DND-41 (cell line): ENCODE data around the gene BAZ2A.

Experiments used
- ATAC-seq: fragments of 200-7000 bp; cut with Tn5 transposase; 3 replicates; pipeline ENCODE4 v1.9.1; 2021; ENCODE audit warnings: low read depth; ENCODE audit not compliant: insufficient read depth
- DNase-seq: peaks from one replicate; pipeline ENCODE4 v3.0.0-alpha.2; 2020
- H2AFZ ChIP-seq: 2 replicates; pipeline ENCODE4 v1.6.0; 2012; ENCODE audit warnings: low read depth, low read length
- H3K27ac ChIP-seq: 2 replicates; pipeline ENCODE4 v1.5.1; 2012; ENCODE audit warnings: low read length, inconsistent platforms
- H3K27me3 ChIP-seq: fragments of 200-600 bp; sonication (generic); 2 replicates; pipeline ENCODE4 v1.6.0; 2012; ENCODE audit warnings: low read length, mild to moderate bottlenecking, inconsistent platforms; ENCODE audit not compliant: insufficient read depth, poor library complexity
- H3K36me3 ChIP-seq: 2 replicates; pipeline ENCODE4 v1.5.1; 2012; ENCODE audit warnings: low read length, inconsistent platforms; ENCODE audit not compliant: insufficient read depth
- H3K4me1 ChIP-seq: 2 replicates; pipeline ENCODE4 v1.5.1; 2012; ENCODE audit warnings: mild to moderate bottlenecking, low read length; ENCODE audit not compliant: insufficient read depth
- H3K4me2 ChIP-seq: 2 replicates; pipeline ENCODE4 v1.6.0; 2012; ENCODE audit warnings: mild to moderate bottlenecking, moderate library complexity, low read length, inconsistent platforms; ENCODE audit not compliant: insufficient read depth
- H3K4me3 ChIP-seq, 2 experiments: fragments of 200-600 bp in 1 of 2; shearing (Covaris generic) in 1 of 2; 2 replicates each; pipeline ENCODE4 v1.5.1; 2012 to 2016; ENCODE audit warnings: inconsistent platforms in 2 of 2, low read length in 2 of 2, mild to moderate bottlenecking in 2 of 2, low read depth in 1 of 2, moderate library complexity in 1 of 2
- H3K79me2 ChIP-seq: 2 replicates; pipeline ENCODE4 v1.6.0; 2012; ENCODE audit warnings: low read length, inconsistent platforms; ENCODE audit not compliant: insufficient read depth
- H3K9ac ChIP-seq: 2 replicates; pipeline ENCODE4 v1.6.0; 2012; ENCODE audit warnings: low read depth, mild to moderate bottlenecking, inconsistent platforms, low read length, moderate library complexity
- H3K9me3 ChIP-seq: 2 replicates; pipeline ENCODE4 v1.5.1; 2012; ENCODE audit warnings: low read length, moderate library complexity, mild to moderate bottlenecking, inconsistent platforms; ENCODE audit not compliant: insufficient read depth, severe bottlenecking
- H4K20me1 ChIP-seq: 2 replicates; pipeline ENCODE4 v1.6.0; 2012; ENCODE audit warnings: low read length; ENCODE audit not compliant: insufficient read depth
- EZH2 ChIP-seq: IDR thresholded peaks from 3 replicates; pipeline ENCODE4 v1.6.1; 2012; ENCODE audit warnings: borderline replicate concordance, low read depth, mild to moderate bottlenecking, moderate library complexity, low read length, inconsistent platforms; ENCODE audit not compliant: severe bottlenecking
- TF ChIP-seq, protein P1 (sequence below): IDR thresholded peaks from 2 replicates; pipeline ENCODE4 v1.5.1; 2012; ENCODE audit warnings: borderline replicate concordance, low read length, moderate library complexity, mild to moderate bottlenecking; ENCODE audit not compliant: poor library complexity, severe bottlenecking; ENCODE audit errors: extremely low read depth

BAZ2A gene

DNA sequence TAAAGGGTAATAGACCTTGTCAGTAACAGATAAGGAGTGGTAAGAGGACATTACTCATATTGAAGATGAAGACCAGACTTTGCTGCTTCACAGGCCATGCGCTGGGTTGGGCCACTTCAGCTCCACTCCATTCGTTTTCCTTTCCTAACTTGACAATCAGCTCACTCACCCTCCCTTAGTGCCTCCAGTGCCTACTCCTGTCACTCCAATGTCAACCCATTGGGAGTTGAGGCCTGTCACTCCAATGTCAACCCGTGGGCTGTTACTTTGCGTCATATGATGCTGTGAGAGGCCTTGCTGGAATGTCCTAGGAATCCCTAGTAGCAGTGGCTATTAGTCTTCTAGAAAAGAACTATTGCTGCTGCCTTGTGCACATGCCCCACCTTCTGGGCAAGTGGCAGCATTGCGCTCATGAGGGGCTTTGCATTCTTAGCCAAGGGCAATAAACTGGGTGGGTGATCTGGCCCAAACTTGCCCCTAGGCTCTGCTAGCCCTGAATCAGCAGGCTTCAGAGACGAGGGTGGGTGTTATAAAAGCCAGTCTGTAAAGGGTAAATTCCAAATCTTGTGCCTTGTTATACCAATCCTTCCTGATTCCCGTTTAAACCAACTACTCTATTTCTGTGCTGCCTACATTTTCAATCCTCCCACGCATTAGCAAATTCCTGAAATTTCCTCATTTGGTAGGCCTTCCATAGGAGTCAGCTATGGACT is 36.1 kb downstream of the BAZ2A start:
- Histone ChIP-seq H2AFZ (no peak overlapping the region), H3K4me3 (no peak overlapping the region), H3K9ac (no peak overlapping the region), H3K79me2 (no peaks in the 10 kb centered on the region), H3K36me3 (peaks cover 27% of the 10 kb centered on the region), H3K4me2 (no peak overlapping the region), H3K27ac (no peak overlapping the region), H3K4me1 (no peaks in the 10 kb centered on the region), H3K27me3 (no peaks in the 10 kb centered on the region), H4K20me1 (0 out of 2 replicates have a peak, but pooled peaks cover 3% of the 10 kb centered on the region), H3K9me3 (no peaks in the 10 kb centered on the region)
- ATAC-seq = peak; percentile 80
- no peak for TF ChIP-seq EZH2
- TF ChIP-seq, protein P1, sequence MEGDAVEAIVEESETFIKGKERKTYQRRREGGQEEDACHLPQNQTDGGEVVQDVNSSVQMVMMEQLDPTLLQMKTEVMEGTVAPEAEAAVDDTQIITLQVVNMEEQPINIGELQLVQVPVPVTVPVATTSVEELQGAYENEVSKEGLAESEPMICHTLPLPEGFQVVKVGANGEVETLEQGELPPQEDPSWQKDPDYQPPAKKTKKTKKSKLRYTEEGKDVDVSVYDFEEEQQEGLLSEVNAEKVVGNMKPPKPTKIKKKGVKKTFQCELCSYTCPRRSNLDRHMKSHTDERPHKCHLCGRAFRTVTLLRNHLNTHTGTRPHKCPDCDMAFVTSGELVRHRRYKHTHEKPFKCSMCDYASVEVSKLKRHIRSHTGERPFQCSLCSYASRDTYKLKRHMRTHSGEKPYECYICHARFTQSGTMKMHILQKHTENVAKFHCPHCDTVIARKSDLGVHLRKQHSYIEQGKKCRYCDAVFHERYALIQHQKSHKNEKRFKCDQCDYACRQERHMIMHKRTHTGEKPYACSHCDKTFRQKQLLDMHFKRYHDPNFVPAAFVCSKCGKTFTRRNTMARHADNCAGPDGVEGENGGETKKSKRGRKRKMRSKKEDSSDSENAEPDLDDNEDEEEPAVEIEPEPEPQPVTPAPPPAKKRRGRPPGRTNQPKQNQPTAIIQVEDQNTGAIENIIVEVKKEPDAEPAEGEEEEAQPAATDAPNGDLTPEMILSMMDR = peak; percentile 98
- peak; percentile 73 for DNase-seq

DNA sequence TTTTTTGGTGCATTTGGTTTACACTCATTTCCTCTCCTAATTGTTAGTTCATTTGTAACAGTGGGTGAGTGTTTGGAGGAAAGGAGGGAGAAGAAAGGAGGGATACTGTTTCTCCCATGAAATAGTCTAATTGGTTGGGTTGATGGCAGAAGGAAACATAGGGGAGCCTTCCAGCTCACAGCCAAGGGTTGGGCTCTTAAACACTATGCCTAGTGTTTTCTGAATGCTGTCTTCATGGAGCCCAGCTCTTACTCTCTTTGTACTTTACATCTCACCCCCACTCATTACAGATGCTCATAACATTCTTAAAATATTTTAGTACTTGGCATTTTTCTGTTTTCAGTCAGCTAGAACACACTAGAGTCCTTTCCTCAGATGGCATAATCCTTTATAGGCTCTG is 38.2 kb downstream of the BAZ2A start:
- no peak overlapping the region for H3K4me3 ChIP-seq
- no peak for DNase-seq
- H3K4me2 ChIP-seq = no peak overlapping the region
- H3K27ac ChIP-seq = no peak overlapping the region
- no peaks in the 10 kb centered on the region for H3K4me1 ChIP-seq
- no peak for ATAC-seq
- H2AFZ ChIP-seq = no peak overlapping the region
- H3K27me3 ChIP-seq = no peaks in the 10 kb centered on the region
- 0 out of 2 replicates have a peak, but pooled peaks cover 3% of the 10 kb centered on the region for H4K20me1 ChIP-seq
- no peak for TF ChIP-seq EZH2
- TF ChIP-seq, protein P1 = no peak
- no peak overlapping the region for H3K9ac ChIP-seq
- H3K9me3 ChIP-seq = no peaks in the 10 kb centered on the region
- H3K36me3 ChIP-seq = peaks cover 16% of the 10 kb centered on the region; the same call in 1 of the 2 replicates
- no peaks in the 10 kb centered on the region for H3K79me2 ChIP-seq

DNA sequence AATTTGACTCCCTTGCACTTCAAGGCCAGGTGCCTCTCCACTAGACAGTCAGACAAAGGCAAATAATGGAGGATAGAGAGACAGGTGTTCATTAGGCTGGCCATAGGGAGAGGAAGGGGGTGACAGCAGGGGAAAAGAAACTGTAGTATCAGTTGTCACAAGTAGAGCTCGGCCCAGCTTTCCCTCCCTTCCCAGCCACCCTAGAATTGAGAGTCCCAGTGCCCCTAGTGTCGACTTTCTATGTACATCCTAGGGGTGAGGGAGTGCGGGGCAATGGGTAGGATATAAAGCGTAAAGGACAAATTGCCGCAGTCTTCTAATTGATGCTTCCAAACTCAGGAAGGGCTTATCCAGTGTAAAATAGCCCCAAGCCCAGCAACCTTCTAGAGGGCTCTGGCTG is 39.0 kb downstream of the BAZ2A start:
- ATAC-seq = no peak
- DNase-seq = no peak
- Histone ChIP-seq H2AFZ (no peak overlapping the region), H3K9ac (no peak overlapping the region), H4K20me1 (0 out of 2 replicates have a peak, but pooled peaks cover 3% of the 10 kb centered on the region), H3K4me1 (no peaks in the 10 kb centered on the region), H3K9me3 (no peaks in the 10 kb centered on the region), H3K79me2 (no peaks in the 10 kb centered on the region), H3K36me3 (peaks cover 12% of the 10 kb centered on the region; the same call in 1 of the 2 replicates), H3K4me2 (no peak overlapping the region), H3K4me3 (no peak overlapping the region), H3K27me3 (no peaks in the 10 kb centered on the region), H3K27ac (no peak overlapping the region)
- no peak for TF ChIP-seq EZH2
- TF ChIP-seq, protein P1 = peak; percentile 4
